IPS DF 4.7 (cell line): ENCODE measurements around the gene MKRN3.
"Not testable (repeated sequence)": the region's sequence is repeated elsewhere in the genome, so short reads cannot be mapped to it uniquely, and the experiment has no call there.

Experiments
- DNase-seq: peaks from one replicate; pipeline ENCODE4 v3.0.0-alpha.2; 2013; ENCODE audit warnings: low spot score; ENCODE audit errors: extremely low read depth

MKRN3 gene

GRCh38 chr15:23588268-23588667 is 22.8 kb downstream of the MKRN3 start:
- no peak for DNase-seq

- DNase-seq: no peak
Observed at GRCh38 chr15:23589012-23589411, 23.5 kb downstream of the MKRN3 start.

GRCh38 chr15:23594252-23594770 is 28.8 kb downstream of the MKRN3 start:
- DNase-seq: no peak

GRCh38 chr15:23595368-23595767 is 29.9 kb downstream of the MKRN3 start:
- DNase-seq: no peak

- DNase-seq: no peak
Observed at GRCh38 chr15:23596736-23597135, 31.3 kb downstream of the MKRN3 start.

GRCh38 chr15:23597278-23597677 is 31.8 kb downstream of the MKRN3 start:
- not testable (repeated sequence) for DNase-seq

- no peak for DNase-seq
Observed at GRCh38 chr15:23599053-23599452, 33.6 kb downstream of the MKRN3 start.

GRCh38 chr15:23602124-23602523 is 36.6 kb downstream of the MKRN3 start:
- DNase-seq: no peak

- no peak for DNase-seq
Observed at GRCh38 chr15:23606226-23606625, 40.8 kb downstream of the MKRN3 start.

- no peak for DNase-seq
Observed at GRCh38 chr15:23616536-23616935, 51.1 kb downstream of the MKRN3 start.
